SK-N-SH (cell line): Measurements from ENCODE around the gene COL2A1. TPM values are rescaled to one million over a fixed set of nuclear protein-coding genes. Genes with fewer than 3 reads are reported as not detected.

Source experiments
- CTCF ChIA-PET: fragments of 300-600, 350-600 bp; formaldehyde crosslinking; extraction: SDS; loops from one replicate; lab custom pipeline; 2021; lab: Yijun Ruan, JAX
- POLR2A ChIA-PET: fragments of 350-600 bp; sonication (Branson Sonifier 250); formaldehyde crosslinking; extraction: SDS; loops from one replicate; lab custom pipeline; 2020; ENCODE audit warnings: antibody characterized with exemption, inconsistent platforms; lab: Yijun Ruan, JAX
- DNase-seq: peaks from one replicate; pipeline ENCODE4 v3.0.0; 2012
- H2AFZ ChIP-seq: fragments of 200-600 bp; sonication (generic); 2 replicates; pipeline ENCODE4 v1.8.1; 2016; ENCODE audit warnings: antibody characterized with exemption, mild to moderate bottlenecking, low read depth
- H3F3A ChIP-seq: fragments of 200-600 bp; sonication (generic); replicated peaks from 2 replicates; pipeline ENCODE3; 2016; ENCODE audit warnings: antibody characterized with exemption, mild to moderate bottlenecking; ENCODE audit not compliant: insufficient read depth
- H3K27ac ChIP-seq, 2 experiments: fragments of 200-500 bp in 1 of 2; fragments of 200-600 bp in 1 of 2; sonication (Bioruptor generic) in 1 of 2; sonication (generic), shearing (Covaris generic) in 1 of 2; 2 replicates each; pipeline versions ENCODE4 v1.5.1 to v1.6.1; 2014 to 2016; ENCODE audit warnings: low read depth in 2 of 2, inconsistent platforms in 1 of 2, low read length in 1 of 2, mild to moderate bottlenecking in 1 of 2, mixed read lengths in 1 of 2
- H3K27me3 ChIP-seq: fragments of 200-600 bp; sonication (generic), shearing (Covaris generic); 2 replicates; pipeline ENCODE4 v1.6.1; 2016; ENCODE audit warnings: mixed run types; ENCODE audit not compliant: insufficient read depth
- H3K36me3 ChIP-seq, 2 experiments: fragments of 200-500 bp in 1 of 2; fragments of 200-600 bp in 1 of 2; sonication (Bioruptor generic) in 1 of 2; sonication (generic) in 1 of 2; replicated peaks in 1 of 2; 2 replicates each; pipeline versions ENCODE3 to v1.5.1; 2014 to 2016; ENCODE audit warnings: low read length in 1 of 2, mild to moderate bottlenecking in 1 of 2; ENCODE audit not compliant: insufficient read depth in 2 of 2, control insufficient read depth in 1 of 2
- H3K4me1 ChIP-seq, 2 experiments: fragments of 200-500 bp in 1 of 2; fragments of 200-600 bp in 1 of 2; sonication (Bioruptor generic) in 1 of 2; sonication (generic), shearing (Covaris generic) in 1 of 2; 2 replicates each; pipeline versions ENCODE4 v1.5.1 to v1.6.1; 2014 to 2016; ENCODE audit warnings: low read depth in 1 of 2, low read length in 1 of 2, mixed run types in 1 of 2; ENCODE audit not compliant: insufficient read depth in 2 of 2, control insufficient read depth in 1 of 2
- H3K4me2 ChIP-seq: fragments of 200-600 bp; sonication (generic), shearing (Covaris generic); 2 replicates; pipeline ENCODE4 v1.6.1; 2017; ENCODE audit warnings: mixed run types
- H3K4me3 ChIP-seq, 2 experiments: fragments of 200-500 bp in 1 of 2; fragments of 200-600 bp in 1 of 2; sonication (Bioruptor generic) in 1 of 2; sonication (generic), shearing (Covaris generic) in 1 of 2; 2 replicates each; pipeline versions ENCODE4 v1.5.1 to v1.8.1; 2014 to 2016; ENCODE audit warnings: low read depth in 2 of 2, inconsistent platforms in 1 of 2, low read length in 1 of 2, mild to moderate bottlenecking in 1 of 2, mixed read lengths in 1 of 2, moderate library complexity in 1 of 2
- H3K79me2 ChIP-seq: fragments of 200-600 bp; sonication (generic); 2 replicates; pipeline ENCODE4 v1.8.1; 2017; ENCODE audit warnings: mild to moderate bottlenecking; ENCODE audit not compliant: insufficient read depth
- H3K9ac ChIP-seq: fragments of 200-600 bp; sonication (generic); 2 replicates; pipeline ENCODE4 v1.6.1; 2017; ENCODE audit warnings: mixed run types
- H3K9me2 ChIP-seq: fragments of 200-600 bp; sonication (generic); 2 replicates; pipeline ENCODE4 v1.6.1; 2017; ENCODE audit warnings: mixed run types
- H3K9me3 ChIP-seq: fragments of 200-600 bp; sonication (generic); 2 replicates; pipeline ENCODE4 v1.6.1; 2017; ENCODE audit warnings: mixed run types, mild to moderate bottlenecking, moderate library complexity
- H4K20me1 ChIP-seq: fragments of 200-600 bp; sonication (generic); 2 replicates; pipeline ENCODE4 v1.6.1; 2017; ENCODE audit warnings: mild to moderate bottlenecking, mixed run types; ENCODE audit not compliant: insufficient read depth
- ELF1 ChIP-seq: IDR thresholded peaks from 2 replicates; pipeline ENCODE4 v1.4.0; 2012
- FOSL2 ChIP-seq: IDR thresholded peaks from 2 replicates; pipeline ENCODE4 v1.4.0; 2012; ENCODE audit warnings: low read depth, mild to moderate bottlenecking, moderate library complexity, borderline replicate concordance
- FOXM1 ChIP-seq: IDR thresholded peaks from 2 replicates; pipeline ENCODE4 v1.4.0; 2012; ENCODE audit warnings: low read depth, mild to moderate bottlenecking
- GABPA ChIP-seq: IDR thresholded peaks from 2 replicates; pipeline ENCODE4 v1.4.0; 2012; ENCODE audit warnings: low read depth, mild to moderate bottlenecking
- GATA2 ChIP-seq: sonication (generic); formaldehyde crosslinking; IDR thresholded peaks from 2 replicates; pipeline ENCODE4 v1.5.0; 2020; ENCODE audit warnings: mild to moderate bottlenecking, missing genetic modification reagents
- JUND ChIP-seq: IDR thresholded peaks from 2 replicates; pipeline ENCODE4 v1.4.0; 2012
- NRF1 ChIP-seq: IDR thresholded peaks from 2 replicates; pipeline ENCODE4 v1.6.1; 2012; ENCODE audit warnings: low read depth, mild to moderate bottlenecking, low read length
- RAD21 ChIP-seq: IDR thresholded peaks from 2 replicates; pipeline ENCODE4 v1.6.1; 2012; ENCODE audit warnings: mild to moderate bottlenecking, low read length
- RCOR1 ChIP-seq: fragments of 150-350 bp; IDR thresholded peaks from 2 replicates; pipeline ENCODE4 v1.6.1; 2017; ENCODE audit warnings: antibody characterized with exemption, low read length
- RXRA ChIP-seq: IDR thresholded peaks from 2 replicates; pipeline ENCODE4 v1.4.0; 2012; ENCODE audit warnings: low read depth, mild to moderate bottlenecking, borderline replicate concordance
- SIN3A ChIP-seq: IDR thresholded peaks from 2 replicates; pipeline ENCODE4 v1.6.1; 2012; ENCODE audit warnings: low read depth, mild to moderate bottlenecking, low read length, moderate library complexity, borderline replicate concordance
- TEAD4 ChIP-seq: IDR thresholded peaks from 2 replicates; pipeline ENCODE4 v1.4.0; 2012; ENCODE audit warnings: mild to moderate bottlenecking, borderline replicate concordance; ENCODE audit not compliant: insufficient read depth
- YY1 ChIP-seq: IDR thresholded peaks from 2 replicates; pipeline ENCODE4 v1.4.0; 2012; ENCODE audit warnings: low read depth, mild to moderate bottlenecking
- WGBS: methylation state at CpG from one replicate; pipeline ENCODE4 v1.1.6; 2017; ENCODE audit warnings: low lambda C conversion rate; 5-methylcytosine and 5-hydroxymethylcytosine counted together
- polyA plus RNA-seq, 3 experiments: library from polyadenylated mRNA; depleted of rRNA; stranded (reverse); fragments of >200 nt; gene quantifications; 2 replicates each; pipeline ENCODE4 v1.2.3, GENCODE V29; 2012
- TF ChIP-seq, protein P1 (sequence below): IDR thresholded peaks from 2 replicates; pipeline ENCODE4 v1.6.1; 2012; ENCODE audit warnings: mild to moderate bottlenecking, low read depth, low read length, moderate library complexity
- TF ChIP-seq, protein P2 (sequence below): IDR thresholded peaks from 2 replicates; pipeline ENCODE4 v1.4.0; 2012; ENCODE audit warnings: low read depth, borderline replicate concordance
- TF ChIP-seq, protein P3 (sequence below): IDR thresholded peaks from 2 replicates; pipeline ENCODE4 v1.4.0; 2012; ENCODE audit warnings: low read depth, borderline replicate concordance
- TF ChIP-seq, protein P4 (sequence below): fragments of 200-600 bp; sonication (generic); IDR thresholded peaks from 2 replicates; pipeline ENCODE4 v1.6.1; 2017; ENCODE audit warnings: antibody characterized with exemption, mild to moderate bottlenecking, moderate library complexity

The COL2A1 gene
- polyA plus RNA-seq, 1 of the 3 experiments (the other 2 are of a cell fraction), result 0.02 TPM

DNA sequence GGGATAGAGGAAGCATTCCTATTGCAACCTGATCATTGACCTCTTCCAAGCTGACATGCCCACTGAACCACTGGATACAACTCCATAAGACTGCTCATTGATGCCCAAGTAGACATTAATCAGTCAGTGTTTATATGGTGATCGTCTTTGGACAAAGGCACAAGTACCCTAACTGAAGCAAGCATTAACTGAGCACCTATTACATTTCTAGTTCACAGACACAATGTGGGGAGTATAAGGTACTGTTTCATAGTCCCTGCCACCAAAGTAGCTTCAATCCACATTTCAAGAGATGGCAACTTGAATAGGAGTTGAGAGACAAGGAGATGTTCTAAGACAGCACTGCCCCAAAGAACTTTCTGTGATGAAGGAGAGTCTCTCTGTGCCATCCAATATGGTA lies 10.9 kb upstream of the COL2A1 start:
- Histone ChIP-seq H2AFZ (no peak overlapping the region), H3K9me3 (no peaks in the 10 kb centered on the region), H3K9ac (no peak overlapping the region), H3K4me1 (no peaks in the 10 kb centered on the region), H3K27ac (no peak overlapping the region), H4K20me1 (no peaks in the 10 kb centered on the region), H3K4me3 (no peak overlapping the region), H3K27me3 (peaks cover 44% of the 10 kb centered on the region), H3K4me2 (no peak overlapping the region), H3F3A (no peaks in the 10 kb centered on the region), H3K36me3 (no peaks in the 10 kb centered on the region), H3K79me2 (no peaks in the 10 kb centered on the region), H3K9me2 (no peaks in the 10 kb centered on the region)
- POLR2A ChIA-PET, result no interaction called here
- WGBS, result 0% methylated on average over 1 of the region's 1 CpG
- DNase-seq, result no peak
- TF ChIP-seq ELF1, result no peak
- TF ChIP-seq, protein P1, sequence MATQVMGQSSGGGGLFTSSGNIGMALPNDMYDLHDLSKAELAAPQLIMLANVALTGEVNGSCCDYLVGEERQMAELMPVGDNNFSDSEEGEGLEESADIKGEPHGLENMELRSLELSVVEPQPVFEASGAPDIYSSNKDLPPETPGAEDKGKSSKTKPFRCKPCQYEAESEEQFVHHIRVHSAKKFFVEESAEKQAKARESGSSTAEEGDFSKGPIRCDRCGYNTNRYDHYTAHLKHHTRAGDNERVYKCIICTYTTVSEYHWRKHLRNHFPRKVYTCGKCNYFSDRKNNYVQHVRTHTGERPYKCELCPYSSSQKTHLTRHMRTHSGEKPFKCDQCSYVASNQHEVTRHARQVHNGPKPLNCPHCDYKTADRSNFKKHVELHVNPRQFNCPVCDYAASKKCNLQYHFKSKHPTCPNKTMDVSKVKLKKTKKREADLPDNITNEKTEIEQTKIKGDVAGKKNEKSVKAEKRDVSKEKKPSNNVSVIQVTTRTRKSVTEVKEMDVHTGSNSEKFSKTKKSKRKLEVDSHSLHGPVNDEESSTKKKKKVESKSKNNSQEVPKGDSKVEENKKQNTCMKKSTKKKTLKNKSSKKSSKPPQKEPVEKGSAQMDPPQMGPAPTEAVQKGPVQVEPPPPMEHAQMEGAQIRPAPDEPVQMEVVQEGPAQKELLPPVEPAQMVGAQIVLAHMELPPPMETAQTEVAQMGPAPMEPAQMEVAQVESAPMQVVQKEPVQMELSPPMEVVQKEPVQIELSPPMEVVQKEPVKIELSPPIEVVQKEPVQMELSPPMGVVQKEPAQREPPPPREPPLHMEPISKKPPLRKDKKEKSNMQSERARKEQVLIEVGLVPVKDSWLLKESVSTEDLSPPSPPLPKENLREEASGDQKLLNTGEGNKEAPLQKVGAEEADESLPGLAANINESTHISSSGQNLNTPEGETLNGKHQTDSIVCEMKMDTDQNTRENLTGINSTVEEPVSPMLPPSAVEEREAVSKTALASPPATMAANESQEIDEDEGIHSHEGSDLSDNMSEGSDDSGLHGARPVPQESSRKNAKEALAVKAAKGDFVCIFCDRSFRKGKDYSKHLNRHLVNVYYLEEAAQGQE, result no peak
- no peak for TF ChIP-seq NRF1
- TF ChIP-seq, protein P2, sequence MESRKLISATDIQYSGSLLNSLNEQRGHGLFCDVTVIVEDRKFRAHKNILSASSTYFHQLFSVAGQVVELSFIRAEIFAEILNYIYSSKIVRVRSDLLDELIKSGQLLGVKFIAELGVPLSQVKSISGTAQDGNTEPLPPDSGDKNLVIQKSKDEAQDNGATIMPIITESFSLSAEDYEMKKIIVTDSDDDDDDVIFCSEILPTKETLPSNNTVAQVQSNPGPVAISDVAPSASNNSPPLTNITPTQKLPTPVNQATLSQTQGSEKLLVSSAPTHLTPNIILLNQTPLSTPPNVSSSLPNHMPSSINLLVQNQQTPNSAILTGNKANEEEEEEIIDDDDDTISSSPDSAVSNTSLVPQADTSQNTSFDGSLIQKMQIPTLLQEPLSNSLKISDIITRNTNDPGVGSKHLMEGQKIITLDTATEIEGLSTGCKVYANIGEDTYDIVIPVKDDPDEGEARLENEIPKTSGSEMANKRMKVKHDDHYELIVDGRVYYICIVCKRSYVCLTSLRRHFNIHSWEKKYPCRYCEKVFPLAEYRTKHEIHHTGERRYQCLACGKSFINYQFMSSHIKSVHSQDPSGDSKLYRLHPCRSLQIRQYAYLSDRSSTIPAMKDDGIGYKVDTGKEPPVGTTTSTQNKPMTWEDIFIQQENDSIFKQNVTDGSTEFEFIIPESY, result no peak
- no peak for TF ChIP-seq FOSL2
- TF ChIP-seq YY1, result no peak
- TF ChIP-seq FOXM1, result no peak
- TF ChIP-seq, protein P3, sequence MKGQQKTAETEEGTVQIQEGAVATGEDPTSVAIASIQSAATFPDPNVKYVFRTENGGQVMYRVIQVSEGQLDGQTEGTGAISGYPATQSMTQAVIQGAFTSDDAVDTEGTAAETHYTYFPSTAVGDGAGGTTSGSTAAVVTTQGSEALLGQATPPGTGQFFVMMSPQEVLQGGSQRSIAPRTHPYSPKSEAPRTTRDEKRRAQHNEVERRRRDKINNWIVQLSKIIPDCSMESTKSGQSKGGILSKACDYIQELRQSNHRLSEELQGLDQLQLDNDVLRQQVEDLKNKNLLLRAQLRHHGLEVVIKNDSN, result no peak
- no peak for TF ChIP-seq SIN3A
- TF ChIP-seq, protein P4, sequence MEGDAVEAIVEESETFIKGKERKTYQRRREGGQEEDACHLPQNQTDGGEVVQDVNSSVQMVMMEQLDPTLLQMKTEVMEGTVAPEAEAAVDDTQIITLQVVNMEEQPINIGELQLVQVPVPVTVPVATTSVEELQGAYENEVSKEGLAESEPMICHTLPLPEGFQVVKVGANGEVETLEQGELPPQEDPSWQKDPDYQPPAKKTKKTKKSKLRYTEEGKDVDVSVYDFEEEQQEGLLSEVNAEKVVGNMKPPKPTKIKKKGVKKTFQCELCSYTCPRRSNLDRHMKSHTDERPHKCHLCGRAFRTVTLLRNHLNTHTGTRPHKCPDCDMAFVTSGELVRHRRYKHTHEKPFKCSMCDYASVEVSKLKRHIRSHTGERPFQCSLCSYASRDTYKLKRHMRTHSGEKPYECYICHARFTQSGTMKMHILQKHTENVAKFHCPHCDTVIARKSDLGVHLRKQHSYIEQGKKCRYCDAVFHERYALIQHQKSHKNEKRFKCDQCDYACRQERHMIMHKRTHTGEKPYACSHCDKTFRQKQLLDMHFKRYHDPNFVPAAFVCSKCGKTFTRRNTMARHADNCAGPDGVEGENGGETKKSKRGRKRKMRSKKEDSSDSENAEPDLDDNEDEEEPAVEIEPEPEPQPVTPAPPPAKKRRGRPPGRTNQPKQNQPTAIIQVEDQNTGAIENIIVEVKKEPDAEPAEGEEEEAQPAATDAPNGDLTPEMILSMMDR, result no peak
- TF ChIP-seq JUND, result no peak
- TF ChIP-seq GATA2 (CRISPR knock-in tag), result no peak
- TF ChIP-seq RCOR1, result no peak
- TF ChIP-seq RAD21, result no peak
- TF ChIP-seq RXRA, result no peak
- no peak for TF ChIP-seq GABPA
- no peak for TF ChIP-seq TEAD4
- CTCF ChIA-PET, result interaction anchor here (1.1 to 1.2 kb wide), 2 partner anchors 14 to 23 kb away, joined by 3 to 4 read pairs; no protein-coding TSS in a partner anchor
